Lung microvascular endothelial cell (primary cell): Measurements from ENCODE around the gene PATE1. TPM values are rescaled to one million over a fixed set of nuclear protein-coding genes. Genes with fewer than 3 reads are reported as not detected.
A peak's percentile ranks its signal among the peaks of the same experiment; 100 is the strongest.
"Not testable (repeated sequence)": the region's sequence is repeated elsewhere in the genome, so short reads cannot be mapped to it uniquely, and the experiment has no call there.

Experiments
- DNase-seq, 2 donors: peaks; one replicate each; pipeline versions ENCODE4 v3.0.0 to v3.0.0-alpha.2; 2010; ENCODE audit warnings: low read depth in 2 of 2
- total RNA-seq: library from RNA; depleted of rRNA; stranded (reverse); fragments of >200 nt; gene quantifications from 2 replicates; pipeline ENCODE4 v1.2.1, GENCODE V29; 2014

PATE1 gene, protein sequence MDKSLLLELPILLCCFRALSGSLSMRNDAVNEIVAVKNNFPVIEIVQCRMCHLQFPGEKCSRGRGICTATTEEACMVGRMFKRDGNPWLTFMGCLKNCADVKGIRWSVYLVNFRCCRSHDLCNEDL
- not detected in 2 replicates for total RNA-seq

GRCh38 chr11:125745979-125746378 lies at the start of gene PATE1:
PATE1 (plus strand) TSS chr11:125746279; CDS start chr11:125746305, 26 bp downstream.
- no peak for DNase-seq

DNA sequence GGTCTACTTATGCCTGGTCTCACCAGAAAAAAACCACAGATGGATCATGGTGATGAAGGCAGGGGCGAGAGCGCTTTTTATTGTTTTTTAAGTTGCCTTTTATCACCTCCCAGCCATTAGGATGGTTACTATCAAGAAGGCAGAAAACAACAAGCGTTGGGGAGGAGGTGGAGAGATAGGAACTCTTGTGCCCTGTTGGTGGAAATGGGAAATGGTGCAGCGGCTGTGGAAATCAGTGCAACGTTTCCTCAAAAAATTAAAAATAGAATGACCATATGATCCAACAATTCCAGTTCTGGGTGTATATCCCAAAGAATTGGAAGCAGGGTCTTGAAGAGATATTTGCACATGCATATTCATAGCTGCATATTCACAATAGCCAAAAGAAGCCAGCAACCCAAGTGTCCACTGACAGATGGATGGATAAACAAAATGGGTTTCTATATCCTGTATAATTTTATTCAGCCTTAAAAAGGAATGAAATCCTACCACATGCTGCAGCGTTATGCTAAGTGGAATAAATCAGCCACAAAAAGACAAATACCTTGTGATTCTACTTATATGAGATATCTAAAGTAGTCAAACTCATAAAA lies 45.0 kb upstream of the PATE1 start:
- DNase-seq: no peak

DNA sequence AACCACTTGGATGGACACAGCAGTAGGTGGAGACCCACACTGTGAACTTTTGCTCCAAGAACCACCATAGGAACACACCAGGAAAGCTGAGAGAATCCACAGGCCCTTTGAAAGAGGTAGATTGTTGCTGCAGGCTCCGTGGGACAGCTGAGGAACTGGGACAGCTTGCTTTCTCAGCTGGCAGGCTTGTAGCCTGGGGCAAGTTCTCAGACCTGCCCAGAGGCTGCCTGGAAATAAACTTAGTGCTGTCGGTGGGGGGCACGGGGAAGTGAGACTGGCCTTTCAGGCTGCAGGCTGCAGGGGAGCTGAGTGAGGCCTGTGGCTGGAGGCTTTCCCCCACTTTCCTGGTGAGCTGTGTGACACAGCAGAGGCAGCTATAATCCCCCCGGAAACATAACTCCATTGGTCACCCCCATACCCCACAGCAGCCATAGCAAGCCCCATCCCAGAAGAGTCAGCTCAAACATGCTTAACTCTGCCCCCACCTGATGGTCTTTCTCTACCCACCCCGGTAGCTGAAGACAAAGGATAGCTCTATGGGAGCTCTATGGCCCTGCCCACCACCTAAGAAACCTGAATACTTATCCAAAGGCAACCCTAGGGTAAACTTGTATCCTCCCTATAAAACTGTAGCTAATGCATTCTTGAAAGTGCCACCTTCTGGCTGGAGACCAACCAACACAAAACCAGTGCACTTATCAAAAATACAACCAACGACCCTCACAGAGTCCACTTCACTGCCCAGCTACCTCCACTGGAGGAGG lies 44.0 kb upstream of the PATE1 start:
- no peak for DNase-seq

GRCh38 chr11:125704686-125705085 lies 41.4 kb upstream of the PATE1 start:
- not testable (repeated sequence) for DNase-seq

DNA sequence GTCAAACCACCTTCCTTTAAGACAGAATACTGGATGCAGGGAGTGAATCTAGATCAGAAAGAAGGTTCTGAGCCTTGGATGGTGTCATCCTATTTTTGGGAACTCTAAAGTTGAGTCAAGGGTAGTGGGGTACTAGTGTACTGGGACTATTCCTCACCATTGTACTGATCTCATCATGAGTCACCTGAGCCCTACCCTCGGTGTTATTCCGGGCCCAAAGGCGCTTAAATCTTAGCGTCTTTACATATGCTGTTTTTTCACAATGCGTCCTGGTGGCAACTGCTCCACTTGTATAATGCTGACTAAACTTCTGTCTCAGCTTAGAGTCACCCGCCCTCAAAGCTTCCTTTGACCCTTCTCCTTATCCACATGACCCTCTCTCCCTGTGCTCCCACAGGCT lies 25.3 kb upstream of the PATE1 start:
- DNase-seq: no peak

GRCh38 chr11:125724125-125724524 lies 22.0 kb upstream of the PATE1 start:
- DNase-seq: peak; percentile 42 to 51

DNA sequence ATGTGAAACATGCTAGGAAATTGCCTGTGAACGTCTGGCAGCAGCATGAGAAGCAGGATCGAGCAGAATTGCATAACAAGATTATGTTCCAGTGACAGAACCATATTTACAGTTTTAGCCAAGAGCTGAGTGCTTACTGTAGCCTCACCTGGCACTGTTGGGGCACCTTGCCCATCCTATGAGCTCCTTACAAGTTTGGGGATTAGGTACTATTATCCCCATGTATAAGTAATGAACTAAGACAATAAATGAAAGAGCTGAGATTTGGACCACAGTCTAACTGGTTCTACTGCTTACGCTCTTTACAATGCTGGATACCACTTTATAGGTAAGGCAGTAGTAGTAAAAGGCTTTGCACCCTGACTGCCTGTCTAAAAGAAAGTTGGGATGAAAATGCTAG lies 17.1 kb upstream of the PATE1 start:
- no peak for DNase-seq

- no peak for DNase-seq
These were observed 5.5 kb upstream of the PATE1 start for GRCh38 chr11:125740617-125741016.

GRCh38 chr11:125743681-125744080 lies 2.4 kb upstream of the PATE1 start:
- DNase-seq: no peak

DNA sequence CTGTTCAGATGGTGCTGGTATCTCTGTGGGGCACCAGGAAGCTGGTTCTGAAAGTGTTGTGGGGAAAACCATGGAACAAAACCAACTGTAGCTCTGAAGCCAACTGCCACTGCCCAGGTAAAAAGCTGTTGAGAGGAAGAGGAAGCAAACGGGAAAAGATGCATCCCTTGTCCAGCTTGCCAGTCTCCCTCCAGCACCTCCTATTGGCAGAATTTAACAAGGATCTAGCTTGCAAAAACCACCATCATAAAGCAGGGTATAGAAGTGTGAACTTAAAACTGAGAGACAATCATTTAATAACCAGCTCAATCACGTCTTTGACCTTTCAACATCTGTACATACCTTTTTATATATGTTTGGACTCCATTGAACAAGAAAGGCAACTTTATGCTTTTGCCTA lies 4.5 kb downstream of the PATE1 start:
- DNase-seq: no peak

GRCh38 chr11:125756050-125756449 lies 10.0 kb downstream of the PATE1 start:
- DNase-seq: no peak

DNA sequence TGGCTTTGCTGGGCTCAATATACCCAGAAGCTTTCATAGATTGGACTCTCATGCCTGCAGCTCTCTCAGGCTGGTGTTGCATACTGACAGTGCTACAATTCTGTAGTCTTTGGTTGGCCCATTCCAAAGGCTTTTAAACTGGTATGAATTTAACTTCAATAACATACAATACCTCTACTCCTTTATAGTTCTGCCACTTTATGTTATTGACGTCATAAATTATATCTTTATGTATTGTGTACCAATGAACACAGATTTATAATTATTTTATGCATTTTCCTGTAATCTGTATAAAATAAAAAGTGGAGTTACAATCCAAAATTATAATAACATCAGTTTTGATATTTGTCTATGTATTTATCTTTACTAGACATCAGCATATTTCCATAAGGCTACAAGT lies 16.4 kb downstream of the PATE1 start:
- DNase-seq: no peak

DNA sequence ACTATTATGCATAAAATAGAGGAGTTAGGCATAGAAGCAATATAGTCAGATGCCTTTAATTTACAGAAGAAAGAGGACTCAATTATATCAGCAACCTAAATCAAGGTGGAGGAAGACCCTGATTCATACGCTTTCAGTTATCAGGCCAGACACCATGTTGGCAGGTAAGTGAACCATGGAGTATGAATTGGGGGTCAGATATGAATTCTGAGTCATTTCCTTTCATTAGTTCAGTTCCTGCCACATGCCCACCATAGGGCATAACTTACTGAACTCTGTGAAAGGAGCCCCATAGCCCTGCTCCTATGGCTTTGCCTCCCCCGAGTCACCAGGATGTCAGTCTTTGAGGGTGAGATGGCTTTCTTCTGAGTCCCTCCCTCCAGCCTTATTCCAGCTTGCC lies 17.4 kb downstream of the PATE1 start:
- no peak for DNase-seq

DNA sequence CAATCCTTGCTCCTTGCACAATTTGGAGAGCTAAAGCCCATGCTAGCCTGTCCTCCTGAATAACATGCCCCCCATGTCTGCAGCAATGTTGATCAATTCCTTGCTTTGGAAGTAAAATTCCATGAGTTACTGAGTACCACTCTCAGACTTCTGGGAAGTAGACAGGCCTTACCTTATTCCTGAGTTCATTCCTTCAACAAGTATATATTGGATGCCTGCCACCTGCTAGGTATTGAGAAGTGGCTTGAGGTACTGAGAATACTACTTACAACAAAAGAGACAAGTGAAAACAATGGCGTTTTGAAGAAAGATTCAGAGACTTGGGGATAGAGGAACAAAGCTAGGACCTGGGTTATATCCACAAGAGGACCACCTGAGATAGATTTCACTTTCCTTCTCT lies 20.2 kb downstream of the PATE1 start:
- DNase-seq: no peak

DNA sequence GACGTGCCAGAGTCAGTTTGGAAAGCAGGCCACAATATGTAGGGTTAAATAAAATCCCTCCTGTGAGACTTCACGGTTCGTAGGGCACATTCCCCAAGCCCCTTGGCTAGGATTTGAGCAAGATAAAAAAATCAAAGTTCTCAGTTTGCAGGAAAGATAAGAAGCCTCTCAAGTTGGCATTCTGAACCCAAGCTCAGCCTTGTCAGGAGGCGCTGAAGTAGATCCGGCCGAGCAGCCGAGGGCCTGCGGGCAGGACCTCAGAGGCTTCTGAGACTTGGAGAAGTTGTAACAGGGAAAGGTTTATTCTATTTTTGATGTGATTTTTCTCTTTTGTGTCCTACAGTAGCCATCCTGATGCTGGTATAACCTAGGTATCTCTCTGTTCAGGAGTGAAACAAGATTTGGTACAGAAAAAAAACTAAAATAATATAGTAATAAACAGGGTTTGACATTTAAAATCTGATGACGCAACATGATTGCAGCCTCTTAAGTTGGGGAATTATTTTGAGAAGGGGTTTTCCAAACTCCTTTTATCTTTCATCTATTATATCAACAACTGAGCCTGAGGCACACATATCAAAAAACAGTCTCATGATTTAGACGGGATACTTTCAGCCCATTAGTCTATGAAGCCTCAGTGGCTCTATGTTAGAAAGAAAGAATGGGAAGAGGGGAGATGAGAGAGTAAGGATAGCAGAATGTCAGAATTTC lies 22.4 kb downstream of the PATE1 start:
- DNase-seq: no peak

- no peak for DNase-seq
These were observed 24.5 kb downstream of the PATE1 start for GRCh38 chr11:125770583-125770982.

DNA sequence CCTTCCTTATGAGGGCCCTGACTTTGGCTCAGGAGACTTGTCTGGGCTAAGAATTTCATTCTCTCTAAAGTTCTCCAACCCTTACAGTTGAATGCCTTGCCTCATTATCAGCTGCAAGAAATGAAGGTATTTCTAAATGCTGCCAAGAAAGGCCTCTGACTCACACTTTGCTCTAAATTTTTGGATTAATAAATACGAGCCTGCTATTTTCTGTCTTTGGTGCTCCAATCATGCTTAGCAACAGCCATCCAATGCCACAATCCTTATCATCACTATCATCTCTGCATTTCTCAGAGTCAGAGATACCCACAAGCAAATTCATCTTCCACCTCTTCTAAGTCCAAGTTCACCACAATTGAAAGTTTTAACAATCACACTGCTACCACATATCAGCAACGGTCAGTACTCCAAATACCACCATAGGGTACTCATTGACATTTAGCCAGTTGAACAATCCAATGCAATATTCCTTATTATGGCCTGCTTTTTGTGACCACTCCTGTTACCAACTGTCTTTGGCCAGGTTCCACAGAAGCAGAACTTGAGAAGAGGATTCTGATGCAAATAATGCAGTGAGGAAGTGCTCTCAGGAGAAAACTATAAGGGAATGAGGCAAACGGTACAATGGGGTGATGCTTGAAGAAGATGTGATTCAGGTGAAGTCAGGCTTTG lies 26.9 kb downstream of the PATE1 start:
- DNase-seq: peak in 1 of 2 donors; percentile 46

DNA sequence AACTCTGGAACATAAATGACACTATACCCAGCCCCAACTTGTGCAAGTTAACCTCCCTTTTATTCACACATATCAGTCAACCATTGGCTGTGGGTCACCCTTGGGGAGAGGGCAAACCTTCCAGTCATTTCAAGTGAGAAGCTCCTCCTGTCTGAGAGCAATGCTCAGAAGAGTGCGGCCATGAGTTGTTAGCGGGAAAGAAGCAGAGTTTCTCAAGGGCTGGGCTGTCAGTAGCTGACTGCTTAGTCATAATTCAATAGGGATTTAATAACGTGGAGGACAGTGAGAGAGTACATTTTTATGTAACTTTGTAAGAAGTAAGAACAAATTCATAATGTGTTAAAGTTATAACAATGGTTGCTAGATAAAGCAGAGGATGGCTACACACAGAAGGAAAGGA lies 27.4 kb downstream of the PATE1 start:
- DNase-seq: peak in 1 of 2 donors; percentile 9

- DNase-seq: peak; percentile 50 to 90
These were observed 31.2 kb downstream of the PATE1 start for GRCh38 chr11:125777309-125777708.

DNA sequence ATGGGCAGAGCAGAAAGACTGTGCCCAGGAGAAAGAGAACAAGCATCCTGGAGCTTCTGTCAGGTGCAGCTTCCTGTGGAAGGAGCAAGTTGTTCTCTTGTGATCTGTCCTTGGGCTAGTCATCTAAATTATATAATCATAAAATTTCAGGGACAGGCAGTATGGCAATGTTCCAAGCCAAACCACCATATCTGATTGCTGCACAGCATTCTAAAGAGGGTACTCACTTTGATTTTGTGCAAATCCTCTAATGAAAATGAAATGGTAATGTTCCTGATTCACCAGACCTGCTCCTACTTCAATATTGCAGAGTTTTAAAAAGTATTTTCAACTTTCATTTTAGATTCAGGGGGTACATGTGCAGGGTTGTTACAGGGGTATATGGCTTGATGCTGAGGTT lies 32.6 kb downstream of the PATE1 start, which contains the start of gene PATE2:
Gene PATE2, minus strand, starts transcription at position 101 of the 400 bp plus-strand sequence. Its CDS starts 55 bp downstream, at position 46.
- DNase-seq: no peak

DNA sequence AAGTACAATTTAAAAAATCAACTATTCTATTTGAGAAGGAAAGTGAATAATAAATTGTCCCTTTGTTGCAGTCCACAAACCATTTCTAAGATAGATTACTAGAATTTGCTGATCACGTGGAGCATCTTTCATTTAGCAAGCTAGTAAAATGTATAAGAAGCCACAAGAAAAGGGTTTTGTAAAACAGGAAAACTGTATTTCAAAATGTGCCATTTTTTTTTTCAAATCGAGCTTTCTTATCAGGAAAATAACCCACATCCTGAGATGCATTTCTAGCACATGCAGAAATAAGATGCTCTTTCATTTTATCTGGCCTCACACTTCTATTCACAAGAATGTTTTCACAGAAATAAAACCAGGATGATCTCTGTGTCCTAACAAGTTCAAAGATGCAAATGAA lies 38.6 kb downstream of the PATE1 start:
- DNase-seq: no peak

- no peak for DNase-seq
These were observed 41.7 kb downstream of the PATE1 start, which contains the start of gene PATE3 for GRCh38 chr11:125787827-125788226. PATE3 (plus strand) TSS chr11:125788127; CDS start chr11:125788152, 25 bp downstream.
